HG03064 (cell line): ENCODE measurements around the gene BZW2.
"Not testable (repeated sequence)": the region's sequence is repeated elsewhere in the genome, so short reads cannot be mapped to it uniquely, and the experiment has no call there.

ENCODE experiments used
- ATAC-seq: cut with Tn5 transposase; IDR thresholded peaks from one replicate; pipeline ENCODE4 v1.9.1; 2021; ENCODE audit warnings: low read depth; ENCODE audit not compliant: unreplicated experiment

The BZW2 gene

GRCh38 chr7:16644636-16645592, 1.1 kb upstream of the BZW2 start:
- ATAC-seq: no peak

DNA sequence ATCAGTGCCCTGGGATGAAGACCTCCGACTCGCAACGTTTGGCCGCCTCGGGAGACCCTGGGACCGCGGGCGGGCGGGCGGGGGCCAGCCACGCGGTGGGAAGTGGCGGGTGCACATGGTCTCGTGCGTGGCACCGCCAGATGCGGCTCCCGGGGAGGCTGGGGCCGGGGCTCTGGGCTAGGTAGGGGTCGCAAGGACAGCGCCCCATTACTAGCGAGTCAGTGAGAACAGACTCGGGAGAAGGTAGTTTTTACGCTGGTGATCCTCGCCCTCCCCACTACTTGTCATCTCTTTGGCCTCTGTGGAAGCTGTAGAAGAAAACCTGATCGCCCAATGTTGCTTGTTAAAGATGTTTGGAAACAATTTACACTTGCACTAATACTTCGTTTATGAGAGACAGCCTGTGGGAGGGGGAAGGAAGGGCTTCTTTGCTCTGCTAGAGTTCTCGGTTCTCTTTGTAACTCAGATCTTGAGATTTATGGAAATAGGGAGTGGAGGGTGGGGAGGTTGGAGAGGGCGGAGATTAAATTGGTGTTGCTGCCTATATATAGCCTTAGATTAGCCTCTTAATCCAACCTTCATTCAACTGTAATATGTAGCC, 591 bp downstream of the BZW2 start:
- no peak for ATAC-seq

DNA sequence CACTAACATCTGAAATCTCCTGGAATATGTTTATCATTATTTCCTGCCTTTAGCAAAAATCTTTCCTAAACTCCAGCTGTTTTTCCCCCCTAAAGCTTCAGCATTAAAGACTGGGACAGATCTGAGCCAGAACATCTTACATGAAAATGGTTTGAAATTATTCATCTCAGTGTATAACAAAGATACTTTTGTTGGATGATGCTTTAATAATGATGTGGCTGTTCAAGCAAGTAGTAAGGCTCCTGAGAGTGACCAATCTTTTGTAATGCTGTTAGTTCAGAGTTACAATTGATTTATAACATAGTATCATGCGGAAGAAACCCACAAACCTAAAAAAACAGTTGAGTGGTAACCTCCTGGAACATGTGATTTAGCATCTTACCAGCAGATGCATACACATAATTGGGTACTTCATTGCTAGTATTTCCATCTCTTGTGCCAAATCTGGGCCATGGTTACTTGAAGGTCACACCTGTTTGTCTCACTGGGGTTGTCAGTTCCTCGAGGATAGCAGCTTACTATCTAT, 1.5 kb downstream of the BZW2 start:
- ATAC-seq: no peak

GRCh38 chr7:16648551-16648950, 2.6 kb downstream of the BZW2 start:
- no peak for ATAC-seq

DNA sequence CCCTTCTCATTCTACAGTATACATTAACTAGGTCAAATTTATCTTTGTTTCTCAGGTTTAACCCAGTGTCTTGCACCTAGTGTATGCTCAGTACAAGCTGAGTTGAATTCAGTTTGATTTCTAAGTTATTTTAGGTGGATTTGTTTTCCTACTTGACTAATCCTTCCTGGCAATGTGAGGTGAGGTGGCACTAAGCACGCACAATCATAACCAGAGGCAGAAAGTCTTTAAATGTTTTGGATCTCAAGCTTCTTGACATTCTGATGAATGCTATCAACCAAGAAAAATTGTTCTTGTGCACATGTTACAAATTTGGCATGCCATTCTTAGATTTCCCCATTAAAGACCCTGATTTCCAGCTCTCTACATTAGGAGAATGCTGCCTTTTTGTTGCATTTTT, 3.2 kb downstream of the BZW2 start:
- no peak for ATAC-seq

- ATAC-seq: no peak
Measured at GRCh38 chr7:16650266-16650665, 4.3 kb downstream of the BZW2 start.

- no peak for ATAC-seq
Measured at GRCh38 chr7:16651396-16652239, 5.6 kb downstream of the BZW2 start.

- no peak for ATAC-seq
Measured at GRCh38 chr7:16652240-16652583, 6.2 kb downstream of the BZW2 start.

- ATAC-seq: no peak
Measured at GRCh38 chr7:16652888-16653287, 6.9 kb downstream of the BZW2 start.

DNA sequence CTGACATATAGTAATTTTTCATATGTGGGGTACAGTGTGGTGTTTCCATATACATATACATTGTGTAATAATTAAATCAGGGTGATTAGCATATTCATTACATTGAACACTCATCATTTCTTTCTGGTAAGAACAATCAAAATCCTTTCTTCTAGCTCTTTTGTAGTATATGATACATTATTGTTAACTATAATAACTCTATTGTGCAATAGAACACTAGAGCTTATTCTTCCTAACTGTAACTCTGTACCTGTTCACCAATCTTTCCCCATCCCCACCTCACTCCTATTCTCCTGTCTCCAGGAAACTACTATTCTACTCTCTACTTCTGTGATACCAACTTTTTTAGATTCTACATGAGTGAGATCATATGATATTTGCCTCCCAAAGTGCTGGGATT, 9.4 kb downstream of the BZW2 start:
- ATAC-seq: no peak

GRCh38 chr7:16656141-16656540, 10.2 kb downstream of the BZW2 start:
- no peak for ATAC-seq

- ATAC-seq: no peak
Measured at GRCh38 chr7:16657656-16658279, 11.8 kb downstream of the BZW2 start.

- not testable (repeated sequence) for ATAC-seq
Measured at GRCh38 chr7:16659854-16660497, 14.0 kb downstream of the BZW2 start.

GRCh38 chr7:16660702-16661464, 14.9 kb downstream of the BZW2 start:
- ATAC-seq: no peak

GRCh38 chr7:16661924-16662323, 15.9 kb downstream of the BZW2 start:
- no peak for ATAC-seq

DNA sequence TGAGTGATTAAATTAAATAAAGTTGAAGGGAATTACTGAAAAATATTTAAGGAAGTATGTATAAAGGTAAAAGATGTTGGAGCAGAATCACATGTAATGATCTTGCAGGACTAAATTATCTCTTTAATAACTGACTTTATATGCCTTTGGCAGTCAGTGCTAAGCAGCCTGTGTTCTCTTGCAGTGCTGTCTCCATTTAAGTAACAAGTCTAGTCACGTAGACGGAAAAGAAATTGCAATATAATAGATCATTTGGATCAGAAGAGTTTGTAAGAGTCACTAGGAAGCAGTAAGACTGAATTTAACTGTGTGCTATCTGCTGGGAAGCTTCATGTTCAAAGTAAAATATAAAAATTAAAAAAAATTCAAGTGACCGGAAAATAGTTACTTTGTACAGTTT, 21.4 kb downstream of the BZW2 start:
- ATAC-seq: no peak

- ATAC-seq: no peak
Measured at GRCh38 chr7:16668049-16668858, 22.3 kb downstream of the BZW2 start.

GRCh38 chr7:16668978-16669377, 23.0 kb downstream of the BZW2 start:
- ATAC-seq: no peak
